GM19397 (cell line): ENCODE measurements around the gene MAP4K3.

ENCODE experiments used
- ATAC-seq: cut with Tn5 transposase; IDR thresholded peaks from one replicate; pipeline ENCODE4 v1.9.1; 2021; ENCODE audit warnings: mild to moderate bottlenecking, moderate library complexity; ENCODE audit not compliant: unreplicated experiment

Gene MAP4K3

GRCh38 chr2:39447266-39448168 lies 10.4 kb upstream of the MAP4K3 start:
- ATAC-seq = no peak

GRCh38 chr2:39445934-39446333 lies 8.8 kb upstream of the MAP4K3 start:
- no peak for ATAC-seq

- ATAC-seq = no peak
Observed at GRCh38 chr2:39443009-39443408, 5.9 kb upstream of the MAP4K3 start.

- ATAC-seq = peak; percentile 28
Observed at GRCh38 chr2:39437522-39438296, 624 bp upstream of the MAP4K3 start.

- no peak for ATAC-seq
Observed at GRCh38 chr2:39435741-39436591, 1.1 kb downstream of the MAP4K3 start.

- ATAC-seq = no peak
Observed at GRCh38 chr2:39435234-39435633, 1.9 kb downstream of the MAP4K3 start.

GRCh38 chr2:39434233-39434897 lies 2.7 kb downstream of the MAP4K3 start:
- ATAC-seq = no peak

- no peak for ATAC-seq
Observed at GRCh38 chr2:39433586-39434195, 3.4 kb downstream of the MAP4K3 start.

GRCh38 chr2:39432701-39433100 lies 4.4 kb downstream of the MAP4K3 start:
- no peak for ATAC-seq

- no peak for ATAC-seq
Observed at GRCh38 chr2:39431592-39432316, 5.3 kb downstream of the MAP4K3 start.

- ATAC-seq = no peak
Observed at GRCh38 chr2:39429746-39430145, 7.3 kb downstream of the MAP4K3 start.

- ATAC-seq = no peak
Observed at GRCh38 chr2:39424951-39425350, 12.1 kb downstream of the MAP4K3 start.

GRCh38 chr2:39422700-39423099 lies 14.4 kb downstream of the MAP4K3 start:
- no peak for ATAC-seq

GRCh38 chr2:39421354-39421753 lies 15.7 kb downstream of the MAP4K3 start:
- no peak for ATAC-seq

- no peak for ATAC-seq
Observed at GRCh38 chr2:39419282-39420223, 17.5 kb downstream of the MAP4K3 start.

- no peak for ATAC-seq
Observed at GRCh38 chr2:39418491-39418890, 18.6 kb downstream of the MAP4K3 start.

- ATAC-seq = no peak
Observed at GRCh38 chr2:39416140-39416539, 20.9 kb downstream of the MAP4K3 start.

GRCh38 chr2:39413063-39413737 lies 23.9 kb downstream of the MAP4K3 start:
- ATAC-seq = no peak
